ENCODE measurements around the gene SIRPD. TPM values are rescaled to one million over a fixed set of nuclear protein-coding genes. Genes with fewer than 3 reads are reported as not detected.
A peak's percentile ranks its signal among the peaks of the same experiment; 100 is the strongest.
"Not testable (repeated sequence)": the region's sequence is repeated elsewhere in the genome, so short reads cannot be mapped to it uniquely, and the experiment has no call there.

SIRPD gene
- total and polyA plus RNA-seq, 10 donors: 0.24 to 8.2 (median 2.3) TPM

DNA sequence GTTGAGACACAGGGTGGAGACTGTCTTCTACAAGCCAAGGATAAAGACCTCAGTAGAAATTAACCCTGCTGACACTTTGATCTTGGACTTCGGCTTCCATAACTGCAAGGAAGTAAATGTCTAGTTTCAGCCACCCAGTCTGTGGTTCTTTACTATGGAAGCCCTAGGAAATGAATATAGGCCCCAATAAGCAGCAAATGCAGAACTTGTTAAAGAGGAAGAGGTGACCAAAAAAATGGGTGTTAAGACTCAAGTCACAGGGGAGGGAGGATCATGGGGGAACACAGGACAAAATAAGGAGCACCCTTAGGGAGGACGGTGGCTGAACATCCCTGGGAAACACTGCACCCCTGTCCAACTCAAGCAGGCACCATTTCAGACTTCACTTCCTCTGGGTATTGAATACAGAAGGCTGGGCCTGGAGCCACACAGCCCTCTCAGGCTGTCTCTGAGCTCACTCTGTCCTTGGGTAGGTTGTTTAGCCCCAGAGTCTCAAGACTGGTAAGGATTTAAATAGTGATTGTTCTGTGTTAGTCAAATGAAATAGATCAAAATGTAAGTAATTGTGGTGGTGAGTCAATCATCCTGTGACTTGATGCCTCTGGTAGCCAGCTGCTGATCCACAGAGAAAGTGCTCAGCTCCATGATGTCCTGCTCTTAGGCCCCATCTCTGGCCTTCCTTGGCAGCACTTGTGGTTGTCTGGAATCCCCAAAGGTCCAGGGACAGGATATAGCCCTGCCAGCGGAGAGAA is 30.5 kb upstream of the SIRPD start:
- 45 to 59% methylated on average over 3 of the region's 3 CpGs; no CpG with 5 or more reads in 3 of the 5 donors for WGBS, 5 donors
- DNase-seq: no peak
- no peaks in the 10 kb centered on the region for H3K36me3 ChIP-seq
- no peaks in the 10 kb centered on the region for H3K9me3 ChIP-seq
- peak overlapping the region in 2 of 8 donors; percentile 88 to 89 for H3K27ac ChIP-seq
- H3K4me1 ChIP-seq: peaks cover 0 to 18% (median 0%) of the 10 kb centered on the region in 6 donors
- TF ChIP-seq POLR2AphosphoS5 (IDR thresholded peaks at IDR 0.05) (no peak), POLR2A (IDR thresholded peaks at IDR 0.05) (no peak)
- TF ChIP-seq, protein P1, sequence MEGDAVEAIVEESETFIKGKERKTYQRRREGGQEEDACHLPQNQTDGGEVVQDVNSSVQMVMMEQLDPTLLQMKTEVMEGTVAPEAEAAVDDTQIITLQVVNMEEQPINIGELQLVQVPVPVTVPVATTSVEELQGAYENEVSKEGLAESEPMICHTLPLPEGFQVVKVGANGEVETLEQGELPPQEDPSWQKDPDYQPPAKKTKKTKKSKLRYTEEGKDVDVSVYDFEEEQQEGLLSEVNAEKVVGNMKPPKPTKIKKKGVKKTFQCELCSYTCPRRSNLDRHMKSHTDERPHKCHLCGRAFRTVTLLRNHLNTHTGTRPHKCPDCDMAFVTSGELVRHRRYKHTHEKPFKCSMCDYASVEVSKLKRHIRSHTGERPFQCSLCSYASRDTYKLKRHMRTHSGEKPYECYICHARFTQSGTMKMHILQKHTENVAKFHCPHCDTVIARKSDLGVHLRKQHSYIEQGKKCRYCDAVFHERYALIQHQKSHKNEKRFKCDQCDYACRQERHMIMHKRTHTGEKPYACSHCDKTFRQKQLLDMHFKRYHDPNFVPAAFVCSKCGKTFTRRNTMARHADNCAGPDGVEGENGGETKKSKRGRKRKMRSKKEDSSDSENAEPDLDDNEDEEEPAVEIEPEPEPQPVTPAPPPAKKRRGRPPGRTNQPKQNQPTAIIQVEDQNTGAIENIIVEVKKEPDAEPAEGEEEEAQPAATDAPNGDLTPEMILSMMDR (IDR thresholded peaks at IDR 0.05 in 8 of 11, conservative IDR thresholded peaks at IDR 0.05 in 3 of 11): no peak
- intact Hi-C loops (cut with DNase I; ENCODE audit: low total_unique reads): no loop called here
- H3K4me3 ChIP-seq: peak overlapping the region in 2 of 8 donors; percentile 12 to 38
- H3K27me3 ChIP-seq (replicated peaks in 1 of 7): no peaks in the 10 kb centered on the region

DNA sequence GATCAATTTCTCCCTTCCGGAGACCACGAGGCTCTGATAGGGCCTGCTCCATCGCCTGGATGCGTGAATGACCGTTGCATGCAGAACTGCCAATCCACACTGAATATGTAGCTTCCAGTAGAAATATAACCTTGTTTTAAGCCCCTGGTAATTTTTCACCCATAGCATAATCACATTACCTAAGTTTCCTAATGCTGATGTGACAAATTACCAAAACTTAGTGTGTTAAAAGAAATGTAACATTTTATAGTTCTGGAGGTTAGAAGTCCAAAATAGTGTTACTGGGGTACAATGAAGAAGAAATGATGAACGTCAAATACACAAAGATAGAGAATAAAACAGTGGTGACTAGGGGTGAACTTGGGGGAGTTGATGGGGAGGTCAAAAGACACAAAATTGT is 22.0 kb upstream of the SIRPD start:
- TF ChIP-seq POLR2AphosphoS5 (IDR thresholded peaks at IDR 0.05) (no peak), POLR2A (IDR thresholded peaks at IDR 0.05) (no peak)
- TF ChIP-seq, protein P1 (IDR thresholded peaks at IDR 0.05 in 8 of 11, conservative IDR thresholded peaks at IDR 0.05 in 3 of 11): no peak
- Histone ChIP-seq H3K9me3 (no peaks in the 10 kb centered on the region), H3K36me3 (peaks cover 0 to 32% (median 0%) of the 10 kb centered on the region in 6 donors), H3K4me3 (no peak overlapping the region), H3K27me3 (replicated peaks in 1 of 7) (no peaks in the 10 kb centered on the region), H3K4me1 (peaks cover 0 to 17% (median 0%) of the 10 kb centered on the region in 6 donors), H3K27ac (no peak overlapping the region)
- intact Hi-C loops (cut with DNase I; ENCODE audit: low total_unique reads): no loop called here
- 90 to 96% (median 95%) methylated on average over 6 of the region's 6 CpGs for WGBS, 5 donors
- DNase-seq: no peak

DNA sequence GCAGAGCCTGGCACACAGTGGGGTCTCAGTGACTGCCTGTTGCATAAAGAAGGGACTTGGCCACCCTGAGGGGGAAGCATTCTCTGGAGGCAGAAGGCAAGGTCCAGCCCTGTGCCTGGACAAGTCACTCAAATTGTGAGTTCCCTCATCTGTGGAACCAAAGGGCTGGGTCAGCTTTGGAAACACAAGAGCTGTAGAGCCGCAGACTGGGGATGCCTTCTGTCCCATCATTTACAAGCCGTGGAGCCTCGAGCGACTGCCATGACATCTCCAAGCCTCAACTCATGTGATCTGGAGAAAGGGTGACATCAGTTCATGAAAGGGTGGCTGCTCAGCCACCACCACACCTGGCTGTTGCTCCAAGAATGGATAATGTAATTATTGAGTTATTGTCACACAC is 20.4 kb upstream of the SIRPD start:
- peaks cover 0 to 17% (median 0%) of the 10 kb centered on the region in 6 donors for H3K4me1 ChIP-seq
- TF ChIP-seq POLR2A (IDR thresholded peaks at IDR 0.05): no peak
- TF ChIP-seq, protein P1 (IDR thresholded peaks at IDR 0.05 in 8 of 11, conservative IDR thresholded peaks at IDR 0.05 in 3 of 11): no peak
- TF ChIP-seq POLR2AphosphoS5 (IDR thresholded peaks at IDR 0.05): no peak
- H3K36me3 ChIP-seq: peaks cover 0 to 32% (median 0%) of the 10 kb centered on the region in 6 donors
- WGBS, 5 donors: 72 to 98% (median 93%) methylated on average over 4 of the region's 4 CpGs; no CpG with 5 or more reads in 1 of the 5 donors
- no peaks in the 10 kb centered on the region for H3K9me3 ChIP-seq
- H3K27ac ChIP-seq: peak overlapping the region in 1 of 8 donors; percentile 67
- no peaks in the 10 kb centered on the region for H3K27me3 ChIP-seq (replicated peaks in 1 of 7)
- H3K4me3 ChIP-seq: no peak overlapping the region
- no peak for DNase-seq
- intact Hi-C loops (cut with DNase I; ENCODE audit: low total_unique reads): no loop called here

DNA sequence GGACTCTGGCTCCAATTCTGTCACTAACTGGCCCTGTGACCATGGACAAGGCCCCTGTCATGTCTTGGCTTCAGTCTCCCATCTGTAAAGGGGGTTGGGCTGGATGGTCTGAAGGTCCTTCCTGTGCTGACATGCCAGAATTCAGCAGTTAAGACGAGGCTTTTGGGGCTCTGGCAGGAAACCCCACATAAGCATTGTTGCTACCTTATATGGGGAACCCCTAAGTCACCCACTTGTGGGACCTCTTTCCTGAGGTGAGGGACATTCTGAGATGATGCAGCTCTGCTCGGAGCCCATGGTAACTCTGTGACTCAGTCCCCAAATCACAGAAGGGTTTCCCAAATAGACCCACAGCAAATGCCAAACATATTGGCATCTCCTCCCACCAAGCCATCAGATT is 19.8 kb upstream of the SIRPD start:
- Histone ChIP-seq H3K36me3 (peaks cover 0 to 32% (median 0%) of the 10 kb centered on the region in 6 donors), H3K4me1 (peaks cover 0 to 17% (median 0%) of the 10 kb centered on the region in 6 donors), H3K27ac (peak overlapping the region in 2 of 8 donors; percentile 59 to 67)
- H3K9me3 ChIP-seq; intact Hi-C loops (cut with DNase I; ENCODE audit: low total_unique reads); H3K27me3 ChIP-seq (replicated peaks in 1 of 7); H3K4me3 ChIP-seq; DNase-seq: not testable (repeated sequence)
- 22 to 47% (median 32%) methylated on average over 2 of the region's 2 CpGs for WGBS, 5 donors
